Activated CD4-positive, alpha-beta T cell treated with anti-CD3 and anti-CD28 coated beads for 48 hours (primary cell): ENCODE results near the gene CPA1.
"Not testable (repeated sequence)": the region's sequence is repeated elsewhere in the genome, so short reads cannot be mapped to it uniquely, and the experiment has no call there.

ENCODE experiments used
- DNase-seq: peaks from one replicate; pipeline ENCODE4 v3.0.0-alpha.2; 2020

Gene CPA1

GRCh38 chr7:130374507-130374906, 5.8 kb upstream of the CPA1 start:
- DNase-seq: no peak

DNA sequence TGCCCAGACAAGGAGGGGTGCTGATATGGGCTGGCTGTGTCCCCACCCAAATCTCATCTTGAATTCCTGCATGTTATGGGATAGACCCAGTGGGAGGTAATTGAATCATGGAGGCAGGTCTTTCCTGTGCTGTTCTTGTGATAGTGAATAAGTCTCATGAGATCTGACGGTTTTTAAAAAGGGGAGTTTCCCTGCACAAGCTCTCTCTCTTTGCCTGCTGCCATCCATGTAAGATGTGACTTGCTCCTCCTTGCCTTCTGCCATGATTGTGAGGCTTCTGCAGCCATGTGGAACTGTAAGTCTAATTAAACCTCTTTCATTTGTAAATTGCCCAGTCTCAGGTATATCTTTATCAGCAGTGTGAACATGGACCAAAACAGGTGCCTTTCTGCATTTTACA, 3.8 kb upstream of the CPA1 start:
- not testable (repeated sequence) for DNase-seq

GRCh38 chr7:130377178-130377577, 3.1 kb upstream of the CPA1 start:
- DNase-seq: no peak

- no peak for DNase-seq
Observed at GRCh38 chr7:130379019-130379418, 1.3 kb upstream of the CPA1 start.

GRCh38 chr7:130379532-130379920, 768 bp upstream of the CPA1 start:
- DNase-seq: no peak

- no peak for DNase-seq
Observed at GRCh38 chr7:130380861-130381455, 664 bp downstream of the CPA1 start.

GRCh38 chr7:130381468-130382312, 1.4 kb downstream of the CPA1 start:
- no peak for DNase-seq

DNA sequence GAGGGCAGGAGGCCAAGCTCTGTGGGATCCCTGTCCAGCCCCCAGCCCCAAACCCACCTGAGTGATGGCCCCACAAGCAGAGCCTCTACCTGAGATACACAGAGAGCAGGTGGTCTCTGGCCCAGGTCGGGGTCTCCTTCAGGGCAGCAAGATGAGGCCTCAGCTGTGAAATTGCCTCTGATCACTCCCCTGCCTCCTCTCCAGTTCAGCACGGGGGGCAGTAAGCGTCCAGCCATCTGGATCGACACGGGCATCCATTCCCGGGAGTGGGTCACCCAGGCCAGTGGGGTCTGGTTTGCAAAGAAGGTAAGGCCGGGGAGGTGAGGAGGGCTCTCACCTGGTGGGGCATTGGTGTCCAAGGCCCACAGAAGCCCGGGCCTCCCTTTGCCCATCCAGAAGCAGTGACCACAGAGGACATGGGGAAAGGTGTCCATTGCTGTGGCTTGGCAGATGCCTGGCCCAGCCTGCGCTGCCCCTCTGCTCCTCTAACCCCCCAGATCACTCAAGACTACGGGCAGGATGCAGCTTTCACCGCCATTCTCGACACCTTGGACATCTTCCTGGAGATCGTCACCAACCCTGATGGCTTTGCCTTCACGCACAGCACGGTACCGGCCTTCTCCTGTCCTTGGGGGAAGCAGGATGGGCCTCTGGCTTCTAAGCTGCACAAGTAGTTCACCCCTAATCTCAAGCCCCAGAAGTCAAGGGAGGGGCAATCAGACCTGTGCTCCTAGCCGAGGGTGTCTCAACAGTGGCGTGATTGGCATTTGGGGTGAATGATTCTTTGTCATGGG, 3.1 kb downstream of the CPA1 start:
- DNase-seq: no peak

- DNase-seq: no peak
Observed at GRCh38 chr7:130384371-130384801, 4.1 kb downstream of the CPA1 start.

- no peak for DNase-seq
Observed at GRCh38 chr7:130384841-130385599, 4.7 kb downstream of the CPA1 start.

DNA sequence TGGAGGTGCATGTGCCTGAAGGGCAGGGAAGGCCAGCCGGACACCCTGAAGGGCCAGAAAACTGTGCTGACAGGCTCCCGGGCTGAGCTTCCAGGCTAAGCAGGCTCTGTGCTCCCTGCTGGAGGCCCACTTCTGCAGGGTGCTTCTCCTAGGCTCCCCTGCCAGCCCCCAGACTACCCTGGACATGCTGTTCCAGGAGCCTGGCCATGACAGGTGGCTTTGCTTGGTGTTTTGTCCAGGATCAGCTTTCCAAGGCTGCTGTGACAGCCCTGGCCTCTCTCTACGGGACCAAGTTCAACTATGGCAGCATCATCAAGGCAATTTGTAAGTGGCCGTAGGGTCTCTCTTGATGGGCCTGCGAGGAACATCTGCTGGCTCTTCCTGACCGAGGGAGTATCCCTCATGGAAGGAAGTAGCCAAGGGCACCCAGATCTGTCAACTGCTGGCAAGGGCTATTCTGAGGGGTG, 5.3 kb downstream of the CPA1 start:
- DNase-seq: no peak

DNA sequence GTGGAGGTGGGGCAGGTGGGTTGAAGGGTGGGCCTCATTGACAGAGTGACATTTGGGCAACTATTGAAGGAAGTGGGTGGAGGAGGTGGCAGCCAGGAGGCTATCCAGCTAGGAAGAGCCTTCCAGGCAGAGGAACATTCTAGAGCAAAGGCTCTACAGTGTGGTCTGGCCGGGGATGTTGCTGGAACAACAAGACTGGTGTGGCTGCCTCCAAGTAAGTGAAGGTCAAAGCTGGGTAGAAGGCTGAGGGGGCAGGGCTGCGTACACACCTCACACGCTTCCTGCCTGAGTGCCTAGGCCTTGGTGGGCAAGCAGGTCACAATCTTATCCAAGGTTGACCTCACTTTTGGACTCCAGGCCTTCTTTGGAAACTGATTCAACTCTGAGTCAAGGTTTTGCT, 6.6 kb downstream of the CPA1 start:
- no peak for DNase-seq

- no peak for DNase-seq
Observed at GRCh38 chr7:130387306-130387627, 7.0 kb downstream of the CPA1 start.

DNA sequence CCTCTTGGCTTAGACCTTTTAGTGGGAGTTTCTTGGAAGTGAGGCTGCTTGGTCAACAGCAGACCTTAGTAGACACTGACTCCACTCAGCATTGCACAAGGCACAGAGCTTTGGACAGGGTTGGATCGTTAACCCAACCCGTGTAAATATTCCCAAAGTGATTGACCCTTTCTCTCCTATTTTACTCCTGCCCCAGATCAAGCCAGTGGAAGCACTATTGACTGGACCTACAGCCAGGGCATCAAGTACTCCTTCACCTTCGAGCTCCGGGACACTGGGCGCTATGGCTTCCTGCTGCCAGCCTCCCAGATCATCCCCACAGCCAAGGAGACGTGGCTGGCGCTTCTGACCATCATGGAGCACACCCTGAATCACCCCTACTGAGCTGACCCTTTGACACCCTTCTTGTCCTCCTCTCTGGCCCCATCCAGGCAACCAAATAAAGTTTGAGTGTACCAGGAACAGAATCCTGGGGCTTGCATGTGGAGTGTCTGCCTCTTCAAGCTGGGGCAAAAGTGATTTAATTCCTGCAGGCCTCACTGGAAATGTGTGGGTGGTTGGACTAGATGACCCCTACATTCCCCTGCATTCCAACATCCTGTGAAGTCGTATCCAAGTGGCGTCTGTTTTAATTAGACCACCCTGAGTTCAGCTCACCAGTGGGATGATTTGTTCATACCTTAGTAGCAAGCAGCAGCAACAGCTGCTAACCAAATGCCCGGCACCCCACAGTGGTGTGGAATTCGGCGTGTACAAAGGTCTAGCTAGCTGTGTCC, 7.5 kb downstream of the CPA1 start:
- DNase-seq: no peak

DNA sequence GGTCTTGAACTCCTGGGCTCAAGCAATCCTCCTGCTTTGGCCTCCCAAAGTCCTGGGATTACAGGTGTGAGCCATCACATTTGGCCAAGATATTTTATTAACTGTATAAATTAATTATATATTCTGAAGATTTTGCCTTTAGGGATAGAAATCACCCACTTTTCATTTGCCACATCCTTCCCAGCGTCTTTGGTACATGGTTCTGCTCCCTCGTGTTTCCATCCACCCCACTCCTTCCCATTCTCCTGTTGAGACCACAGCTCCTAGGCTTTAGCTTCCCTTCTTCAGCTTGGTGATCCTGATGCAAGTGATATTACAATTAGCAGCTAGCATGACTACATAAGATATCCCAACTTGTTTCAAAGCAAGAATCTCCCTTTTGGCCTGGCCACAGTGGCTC, 8.4 kb downstream of the CPA1 start:
- DNase-seq: no peak

DNA sequence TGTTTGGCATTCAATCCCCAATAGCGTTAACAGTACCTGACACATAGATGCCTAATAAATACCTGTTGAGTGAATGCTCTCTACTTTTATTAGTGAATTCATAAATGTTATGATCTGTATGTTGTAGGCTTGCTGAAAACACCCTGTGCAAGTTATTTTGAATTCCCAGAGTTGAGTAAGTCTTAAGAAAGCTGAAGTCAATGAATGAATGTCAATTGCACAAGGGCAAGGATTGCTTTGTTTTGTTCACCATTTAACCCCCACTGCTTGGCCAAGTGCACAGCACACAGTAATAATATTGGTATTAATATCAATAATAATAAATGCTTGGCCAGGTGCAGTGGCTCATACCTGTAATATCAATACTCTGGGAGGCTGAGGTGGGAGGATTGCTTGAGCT, 10.2 kb downstream of the CPA1 start:
- no peak for DNase-seq

- DNase-seq: no peak
Observed at GRCh38 chr7:130393101-130393561, 12.8 kb downstream of the CPA1 start.

DNA sequence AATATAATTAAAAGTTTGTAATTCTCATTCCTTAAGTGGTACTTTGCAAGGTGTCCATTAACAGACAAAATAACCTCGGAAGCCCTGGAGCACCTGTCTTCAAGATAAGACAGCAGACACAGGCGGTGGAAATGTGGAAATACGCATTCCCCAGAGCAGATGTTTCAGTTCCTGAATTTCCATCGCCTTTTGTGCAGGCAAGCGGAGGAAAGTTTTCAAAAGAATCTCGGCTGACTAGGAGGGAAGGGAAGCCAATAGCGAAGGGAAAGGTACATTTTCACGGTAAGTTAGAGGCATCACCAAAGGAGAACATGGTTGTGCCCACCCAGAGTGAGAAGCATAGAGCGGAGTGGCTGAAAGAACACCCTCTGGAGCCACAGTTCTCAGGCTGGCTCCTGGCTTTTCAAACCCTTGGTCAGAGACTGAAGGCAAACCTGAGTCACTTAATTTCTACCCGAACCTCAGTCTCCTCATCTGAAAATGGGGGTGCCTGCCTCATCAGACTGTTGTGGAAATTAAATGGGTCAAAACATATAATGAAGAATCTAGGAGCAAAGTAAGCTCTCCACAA, 13.6 kb downstream of the CPA1 start:
- no peak for DNase-seq

DNA sequence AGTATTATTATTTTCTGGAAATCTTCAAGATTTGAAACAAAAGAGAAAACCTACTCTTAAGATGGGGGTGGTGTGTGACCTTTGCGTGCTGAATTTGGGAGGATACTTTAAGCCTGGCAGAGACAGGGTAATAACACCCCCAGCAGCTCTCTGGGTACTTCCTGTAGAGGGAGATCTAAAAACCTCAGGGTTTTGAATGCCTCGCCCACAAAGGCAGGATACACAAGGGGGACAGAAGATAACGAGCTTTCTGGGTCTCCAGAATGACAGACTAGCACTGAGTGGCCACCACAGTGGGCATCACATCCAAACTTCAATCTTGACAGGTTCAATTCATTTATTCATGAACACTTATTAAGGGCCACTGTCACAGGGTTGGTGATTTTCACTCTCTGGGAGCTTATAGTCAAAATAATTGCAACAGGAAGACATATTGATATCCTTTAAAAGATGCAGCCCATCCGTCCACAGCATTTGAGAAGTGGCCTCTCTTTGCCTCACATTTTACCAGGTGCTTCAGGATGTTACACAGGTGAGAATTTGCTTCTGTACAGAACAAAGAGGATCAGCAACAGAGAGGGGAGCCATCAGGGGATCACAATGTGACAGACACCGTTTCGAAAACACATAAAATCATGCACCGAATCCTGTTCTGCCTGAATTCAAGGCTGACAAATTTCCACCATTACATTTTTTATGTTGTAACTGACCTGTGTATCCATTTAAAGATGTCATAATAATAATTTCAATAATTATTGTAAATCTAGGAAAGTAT, 14.3 kb downstream of the CPA1 start:
- DNase-seq: peak; percentile 20

DNA sequence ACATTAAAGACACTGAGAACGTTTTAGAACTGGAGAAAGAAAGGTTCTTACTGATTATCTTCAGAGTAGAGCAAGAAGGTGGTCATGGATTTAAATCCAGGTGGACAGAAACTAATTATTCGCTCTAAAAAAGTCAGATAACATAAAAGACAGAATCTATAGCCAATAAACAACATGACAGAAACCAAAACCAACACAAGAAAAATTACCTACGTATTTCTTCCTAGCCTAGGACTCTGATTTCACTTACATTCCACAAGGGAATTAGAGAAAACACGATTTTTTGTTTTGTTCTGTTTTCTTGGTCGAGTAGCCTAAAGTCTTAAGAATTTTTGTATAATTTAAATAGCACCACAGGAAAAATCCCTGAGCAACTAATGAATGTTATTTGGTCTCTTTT, 15.1 kb downstream of the CPA1 start:
- no peak for DNase-seq

DNA sequence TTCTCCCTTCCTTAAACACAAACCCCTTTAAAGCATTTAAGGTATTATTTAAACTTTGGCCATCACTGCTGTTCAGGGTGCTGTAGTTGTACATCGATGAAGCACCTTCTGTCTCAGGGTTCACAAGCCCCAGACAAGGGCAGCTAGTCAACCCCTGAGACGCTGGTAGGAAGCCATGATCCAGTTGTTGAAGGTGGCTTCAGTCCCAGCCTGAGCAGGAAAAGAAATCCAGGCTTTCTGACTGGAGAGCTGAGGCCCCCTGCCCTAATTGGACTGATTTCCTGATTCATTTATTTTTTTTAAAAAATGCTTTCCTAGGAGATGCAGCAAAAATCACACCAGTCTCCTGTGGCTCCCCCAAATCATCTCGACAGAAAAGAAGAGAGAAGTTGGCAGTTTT, 15.8 kb downstream of the CPA1 start:
- DNase-seq: no peak
